Chondrocyte (in vitro differentiated cells): ENCODE measurements around the gene EPB41. TPM values are rescaled to one million over a fixed set of nuclear protein-coding genes. Genes with fewer than 3 reads are reported as not detected.
A peak's percentile ranks its signal among the peaks of the same experiment; 100 is the strongest.

ENCODE experiments used
- DNase-seq: peaks from one replicate; pipeline ENCODE4 v3.0.0; 2021; ENCODE audit warnings: mixed read lengths, low spot score
- H3K27ac Mint-ChIP-seq: one replicate; pipeline ENCODE4 v1.8.0; 2021; ENCODE audit warnings: mild to moderate bottlenecking, moderate library complexity, mixed read lengths; ENCODE audit not compliant: unreplicated experiment
- H3K27me3 Mint-ChIP-seq: 2 replicates; pipeline ENCODE4 v1.8.0; 2021; ENCODE audit warnings: low read depth, mixed read lengths
- H3K36me3 Mint-ChIP-seq: 2 replicates; pipeline ENCODE4 v1.8.0; 2021; ENCODE audit warnings: low read depth, mixed read lengths
- H3K4me1 Mint-ChIP-seq: 2 replicates; pipeline ENCODE4 v1.8.0; 2021; ENCODE audit warnings: low read depth, mild to moderate bottlenecking, mixed read lengths
- H3K4me3 Mint-ChIP-seq: one replicate; pipeline ENCODE4 v1.8.0; 2021; ENCODE audit warnings: mild to moderate bottlenecking, moderate library complexity, mixed read lengths; ENCODE audit not compliant: unreplicated experiment
- H3K9me3 Mint-ChIP-seq: 2 replicates; pipeline ENCODE4 v1.8.0; 2021; ENCODE audit warnings: low read depth, mixed read lengths
- CTCF ChIP-seq: fragments of 200-600 bp; sonication (generic); IDR thresholded peaks from 2 replicates; pipeline ENCODE4 v1.5.0; 2021; ENCODE audit warnings: antibody characterized with exemption, mild to moderate bottlenecking, moderate library complexity
- total RNA-seq: library from RNA; stranded (reverse); gene quantifications from 3 replicates; pipeline ENCODE4 v1.2.1, GENCODE V29; 2021

EPB41 gene
- total RNA-seq, 1 donor from 2014 or later: 17.7 TPM

- Mint-ChIP-seq H3K36me3 (no peaks in the 10 kb centered on the region), H3K9me3 (no peaks in the 10 kb centered on the region), H3K4me3 (no peak overlapping the region), H3K4me1 (peaks cover 35% of the 10 kb centered on the region), H3K27ac (no peak overlapping the region), H3K27me3 (no peaks in the 10 kb centered on the region)
- TF ChIP-seq CTCF: no peak
- DNase-seq: no peak
Measured at GRCh38 chr1:28883242-28883616, 31.1 kb upstream of the EPB41 start.

- H3K27me3 Mint-ChIP-seq: no peaks in the 10 kb centered on the region
Measured at GRCh38 chr1:28885472-28885877, 28.9 kb upstream of the EPB41 start.

GRCh38 chr1:28885977-28886730, 28.2 kb upstream of the EPB41 start:
- Mint-ChIP-seq H3K4me1 (peaks cover 35% of the 10 kb centered on the region), H3K27ac (peak overlapping the region; percentile 86)

More at GRCh38 chr1:28885472-28885877, 28.9 kb upstream of the EPB41 start:
- Mint-ChIP-seq H3K9me3 (no peaks in the 10 kb centered on the region), H3K4me1 (peaks cover 35% of the 10 kb centered on the region), H3K36me3 (no peaks in the 10 kb centered on the region), H3K27ac (peak overlapping the region; percentile 54), H3K4me3 (no peak overlapping the region)
- no peak for DNase-seq
- TF ChIP-seq CTCF: no peak

GRCh38 chr1:28886731-28887418, 27.5 kb upstream of the EPB41 start:
- no peaks in the 10 kb centered on the region for H3K9me3 Mint-ChIP-seq
- no peaks in the 10 kb centered on the region for H3K36me3 Mint-ChIP-seq
- H3K27ac Mint-ChIP-seq: peak overlapping the region; percentile 86
- H3K27me3 Mint-ChIP-seq: no peaks in the 10 kb centered on the region
- TF ChIP-seq CTCF: no peak
- peak overlapping the region; percentile 79 for H3K4me3 Mint-ChIP-seq
- no peak for DNase-seq
- H3K4me1 Mint-ChIP-seq: peaks cover 34% of the 10 kb centered on the region

More at GRCh38 chr1:28885977-28886730, 28.2 kb upstream of the EPB41 start:
- no peak for TF ChIP-seq CTCF
- no peaks in the 10 kb centered on the region for H3K36me3 Mint-ChIP-seq
- no peaks in the 10 kb centered on the region for H3K27me3 Mint-ChIP-seq
- DNase-seq: no peak
- H3K4me3 Mint-ChIP-seq: peak overlapping the region; percentile 79
- H3K9me3 Mint-ChIP-seq: no peaks in the 10 kb centered on the region

GRCh38 chr1:28887419-28887834, 26.9 kb upstream of the EPB41 start:
- TF ChIP-seq CTCF: no peak
- Mint-ChIP-seq H3K4me3 (peak overlapping the region; percentile 83), H3K36me3 (no peaks in the 10 kb centered on the region), H3K27ac (no peak overlapping the region), H3K9me3 (no peaks in the 10 kb centered on the region), H3K4me1 (peaks cover 29% of the 10 kb centered on the region), H3K27me3 (no peaks in the 10 kb centered on the region)
- DNase-seq: no peak
